Breast epithelium (tissue), 3 donors: ENCODE results near the gene PMPCA.

Source experiments
- POLR2A ChIP-seq: fragments of 450-650 bp; IDR thresholded peaks from one replicate; pipeline ENCODE4 v1.6.1; 2016; ENCODE audit warnings: antibody characterized with exemption, mild to moderate bottlenecking, moderate library complexity
- POLR2AphosphoS5 ChIP-seq, 3 donors: sonication (generic); formaldehyde crosslinking; IDR thresholded peaks; one replicate each; pipeline ENCODE4 v1.6.1; 2017; ENCODE audit warnings: antibody characterized with exemption in 3 of 3
- TF ChIP-seq, protein P1 (sequence below), 3 donors: fragments of 450-650 bp; IDR thresholded peaks; one replicate each; pipeline ENCODE4 v1.5.1; 2016 to 2017; ENCODE audit warnings: antibody characterized with exemption in 3 of 3, mild to moderate bottlenecking in 3 of 3, moderate library complexity in 3 of 3

DNA sequence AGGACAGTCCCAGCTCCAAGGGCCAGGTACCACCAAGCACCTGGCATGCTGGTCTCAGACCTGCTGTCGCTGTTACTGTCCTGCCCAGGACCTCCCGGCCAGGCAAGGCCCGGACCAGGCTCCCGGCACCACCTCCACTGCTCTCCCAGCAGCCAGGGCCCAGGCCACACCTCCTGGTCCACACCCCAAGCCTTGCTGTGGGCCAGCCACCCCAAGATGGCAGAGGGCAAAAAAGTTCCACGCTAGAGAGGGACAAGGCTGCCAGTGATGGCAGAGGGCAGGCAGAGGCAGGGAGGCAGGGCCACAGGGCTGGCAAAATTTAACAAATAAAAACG lies 48.0 kb upstream of the PMPCA start:
- TF ChIP-seq, protein P1, sequence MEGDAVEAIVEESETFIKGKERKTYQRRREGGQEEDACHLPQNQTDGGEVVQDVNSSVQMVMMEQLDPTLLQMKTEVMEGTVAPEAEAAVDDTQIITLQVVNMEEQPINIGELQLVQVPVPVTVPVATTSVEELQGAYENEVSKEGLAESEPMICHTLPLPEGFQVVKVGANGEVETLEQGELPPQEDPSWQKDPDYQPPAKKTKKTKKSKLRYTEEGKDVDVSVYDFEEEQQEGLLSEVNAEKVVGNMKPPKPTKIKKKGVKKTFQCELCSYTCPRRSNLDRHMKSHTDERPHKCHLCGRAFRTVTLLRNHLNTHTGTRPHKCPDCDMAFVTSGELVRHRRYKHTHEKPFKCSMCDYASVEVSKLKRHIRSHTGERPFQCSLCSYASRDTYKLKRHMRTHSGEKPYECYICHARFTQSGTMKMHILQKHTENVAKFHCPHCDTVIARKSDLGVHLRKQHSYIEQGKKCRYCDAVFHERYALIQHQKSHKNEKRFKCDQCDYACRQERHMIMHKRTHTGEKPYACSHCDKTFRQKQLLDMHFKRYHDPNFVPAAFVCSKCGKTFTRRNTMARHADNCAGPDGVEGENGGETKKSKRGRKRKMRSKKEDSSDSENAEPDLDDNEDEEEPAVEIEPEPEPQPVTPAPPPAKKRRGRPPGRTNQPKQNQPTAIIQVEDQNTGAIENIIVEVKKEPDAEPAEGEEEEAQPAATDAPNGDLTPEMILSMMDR (IDR thresholded peaks at IDR 0.05) = no peak
- TF ChIP-seq POLR2AphosphoS5 (IDR thresholded peaks at IDR 0.05) (no peak), POLR2A (no peak)
